ENCODE data around the gene C16orf92.
"Not testable (repeated sequence)": the region's sequence is repeated elsewhere in the genome, so short reads cannot be mapped to it uniquely, and the experiment has no call there.

The C16orf92 gene

GRCh38 chr16:30016555-30017276 lies 6.3 kb upstream of the C16orf92 start:
- no peak overlapping the region for H2AFZ ChIP-seq (ENCODE audit: low read depth, low read length, severe bottlenecking)
- no peaks in the 10 kb centered on the region for H3K79me2 ChIP-seq (ENCODE audit: insufficient read depth, low read length)
- no peak overlapping the region for H3K9ac ChIP-seq (ENCODE audit: low read length)
- H3K4me3 ChIP-seq (ENCODE audit: insufficient read depth, low read length, poor library complexity, severe bottlenecking) = no peak overlapping the region
- H3F3A ChIP-seq (ENCODE audit: insufficient read depth) = no peaks in the 10 kb centered on the region
- TF ChIP-seq CTCF (IDR thresholded peaks at IDR 0.05; ENCODE audit: insufficient read depth, low read length, poor library complexity, severe bottlenecking) (no peak), EZH2phosphoT487 (conservative IDR thresholded peaks at IDR 0.05; ENCODE audit: low read length) (no peak)
- no peaks in the 10 kb centered on the region for H4K20me1 ChIP-seq (ENCODE audit: low read depth, low read length)
- H3K27ac ChIP-seq (ENCODE audit: low read depth, low read length) = no peak overlapping the region
- no peaks in the 10 kb centered on the region for H3K9me2 ChIP-seq (replicated peaks; ENCODE audit: insufficient read depth, low read length)
- H3K36me3 ChIP-seq (ENCODE audit: low read length) = no peaks in the 10 kb centered on the region
- no peaks in the 10 kb centered on the region for H3K9me3 ChIP-seq (ENCODE audit: insufficient read depth, low read length)
- no peak overlapping the region for H3K4me2 ChIP-seq (ENCODE audit: low read depth, low read length, poor library complexity, severe bottlenecking)
- H3K27me3 ChIP-seq (ENCODE audit: low read length) = no peaks in the 10 kb centered on the region

GRCh38 chr16:30017277-30017656 lies 5.7 kb upstream of the C16orf92 start:
- H2AFZ ChIP-seq (ENCODE audit: low read depth, low read length, severe bottlenecking) = no peak overlapping the region
- no peaks in the 10 kb centered on the region for H3F3A ChIP-seq (ENCODE audit: insufficient read depth)
- H3K9ac ChIP-seq (ENCODE audit: low read length) = no peak overlapping the region
- no peaks in the 10 kb centered on the region for H3K9me3 ChIP-seq (ENCODE audit: insufficient read depth, low read length)
- H3K27ac ChIP-seq (ENCODE audit: low read depth, low read length) = no peak overlapping the region
- no peaks in the 10 kb centered on the region for H3K9me2 ChIP-seq (replicated peaks; ENCODE audit: insufficient read depth, low read length)
- H3K79me2 ChIP-seq (ENCODE audit: insufficient read depth, low read length) = no peaks in the 10 kb centered on the region
- H3K27me3 ChIP-seq (ENCODE audit: low read length) = no peaks in the 10 kb centered on the region
- H4K20me1 ChIP-seq (ENCODE audit: low read depth, low read length) = no peaks in the 10 kb centered on the region
- TF ChIP-seq CTCF (IDR thresholded peaks at IDR 0.05; ENCODE audit: insufficient read depth, low read length, poor library complexity, severe bottlenecking) (no peak), EZH2phosphoT487 (conservative IDR thresholded peaks at IDR 0.05; ENCODE audit: low read length) (no peak)
- H3K4me2 ChIP-seq (ENCODE audit: low read depth, low read length, poor library complexity, severe bottlenecking) = no peak overlapping the region
- no peaks in the 10 kb centered on the region for H3K36me3 ChIP-seq (ENCODE audit: low read length)
- no peak overlapping the region for H3K4me3 ChIP-seq (ENCODE audit: insufficient read depth, low read length, poor library complexity, severe bottlenecking)

GRCh38 chr16:30017937-30018336 lies 5.1 kb upstream of the C16orf92 start:
- not testable (repeated sequence) for H3K4me2 ChIP-seq (ENCODE audit: low read depth, low read length, poor library complexity, severe bottlenecking); H3K9me2 ChIP-seq (replicated peaks; ENCODE audit: insufficient read depth, low read length); H4K20me1 ChIP-seq (ENCODE audit: low read depth, low read length); H2AFZ ChIP-seq (ENCODE audit: low read depth, low read length, severe bottlenecking); H3F3A ChIP-seq (ENCODE audit: insufficient read depth); H3K9me3 ChIP-seq (ENCODE audit: insufficient read depth, low read length); H3K27me3 ChIP-seq (ENCODE audit: low read length); H3K79me2 ChIP-seq (ENCODE audit: insufficient read depth, low read length); H3K9ac ChIP-seq (ENCODE audit: low read length); H3K36me3 ChIP-seq (ENCODE audit: low read length); H3K27ac ChIP-seq (ENCODE audit: low read depth, low read length); H3K4me3 ChIP-seq (ENCODE audit: insufficient read depth, low read length, poor library complexity, severe bottlenecking)

- Histone ChIP-seq H3K27me3 (ENCODE audit: low read length) (no peaks in the 10 kb centered on the region), H3K27ac (ENCODE audit: low read depth, low read length) (no peak overlapping the region), H3K9me2 (replicated peaks; ENCODE audit: insufficient read depth, low read length) (no peaks in the 10 kb centered on the region), H2AFZ (ENCODE audit: low read depth, low read length, severe bottlenecking) (no peak overlapping the region), H3K9ac (ENCODE audit: low read length) (no peak overlapping the region), H3K4me2 (ENCODE audit: low read depth, low read length, poor library complexity, severe bottlenecking) (no peak overlapping the region), H4K20me1 (ENCODE audit: low read depth, low read length) (no peaks in the 10 kb centered on the region), H3K9me3 (ENCODE audit: insufficient read depth, low read length) (no peaks in the 10 kb centered on the region), H3K4me3 (ENCODE audit: insufficient read depth, low read length, poor library complexity, severe bottlenecking) (no peak overlapping the region), H3F3A (ENCODE audit: insufficient read depth) (no peaks in the 10 kb centered on the region), H3K36me3 (ENCODE audit: low read length) (no peaks in the 10 kb centered on the region), H3K79me2 (ENCODE audit: insufficient read depth, low read length) (no peaks in the 10 kb centered on the region)
- TF ChIP-seq EZH2phosphoT487 (conservative IDR thresholded peaks at IDR 0.05; ENCODE audit: low read length) = no peak
- TF ChIP-seq CTCF (IDR thresholded peaks at IDR 0.05; ENCODE audit: insufficient read depth, low read length, poor library complexity, severe bottlenecking) = no peak
Measured at GRCh38 chr16:30018731-30019158, 4.3 kb upstream of the C16orf92 start.
